HG03521 (cell line): ENCODE data around the gene SH2D1B.
"Not testable (repeated sequence)": the region's sequence is repeated elsewhere in the genome, so short reads cannot be mapped to it uniquely, and the experiment has no call there.

Experiments
- ATAC-seq: cut with Tn5 transposase; IDR thresholded peaks from one replicate; pipeline ENCODE4 v1.9.1; 2021; ENCODE audit warnings: mild to moderate bottlenecking, moderate library complexity; ENCODE audit not compliant: unreplicated experiment

SH2D1B gene

GRCh38 chr1:162365284-162366020 is 46.5 kb downstream of the SH2D1B start:
- ATAC-seq: no peak

DNA sequence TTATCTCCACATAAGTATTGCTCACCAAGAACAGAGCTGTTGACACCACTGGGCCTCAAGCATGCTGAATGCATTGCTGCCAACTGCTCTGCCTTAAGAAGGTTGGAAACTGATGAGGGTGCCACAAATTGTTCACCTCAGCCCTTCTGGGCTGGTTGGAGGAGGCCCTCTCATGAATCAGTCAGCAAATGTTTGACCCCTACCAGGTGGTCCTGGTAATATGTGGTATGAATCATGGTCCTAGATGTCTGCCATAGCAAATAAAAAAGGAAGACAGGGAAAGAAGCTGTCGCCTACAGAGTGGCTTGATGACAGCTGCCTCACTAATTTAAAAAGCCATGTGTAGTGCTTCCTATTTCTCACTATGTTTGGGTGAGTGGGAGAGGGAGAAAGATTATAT is 47.4 kb downstream of the SH2D1B start:
- ATAC-seq: no peak

- no peak for ATAC-seq
Observed at GRCh38 chr1:162363823-162364222, 48.1 kb downstream of the SH2D1B start.

DNA sequence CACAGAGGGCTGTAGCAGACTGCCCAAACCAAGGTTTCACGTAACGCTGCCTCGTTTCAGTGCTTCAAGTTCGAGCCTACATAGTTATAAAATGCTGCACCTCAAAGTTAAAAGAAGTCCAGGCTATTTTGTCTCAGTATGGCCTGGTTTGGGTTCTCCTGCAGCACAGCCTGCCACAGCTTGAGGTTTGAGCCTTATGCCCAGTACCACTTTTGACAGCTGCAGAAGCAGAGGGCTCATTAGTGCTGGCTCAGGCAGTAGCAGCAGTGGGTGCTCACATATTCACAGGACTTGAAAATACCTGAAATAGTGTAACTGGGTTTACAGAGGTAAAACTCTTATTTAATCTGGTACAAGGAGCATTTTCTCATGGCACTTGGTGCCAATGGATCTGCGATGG is 50.6 kb downstream of the SH2D1B start:
- no peak for ATAC-seq

GRCh38 chr1:162360874-162361260 is 51.1 kb downstream of the SH2D1B start:
- ATAC-seq: no peak

GRCh38 chr1:162360237-162360873 is 51.6 kb downstream of the SH2D1B start:
- ATAC-seq: no peak

GRCh38 chr1:162359523-162360236 is 52.3 kb downstream of the SH2D1B start:
- no peak for ATAC-seq

DNA sequence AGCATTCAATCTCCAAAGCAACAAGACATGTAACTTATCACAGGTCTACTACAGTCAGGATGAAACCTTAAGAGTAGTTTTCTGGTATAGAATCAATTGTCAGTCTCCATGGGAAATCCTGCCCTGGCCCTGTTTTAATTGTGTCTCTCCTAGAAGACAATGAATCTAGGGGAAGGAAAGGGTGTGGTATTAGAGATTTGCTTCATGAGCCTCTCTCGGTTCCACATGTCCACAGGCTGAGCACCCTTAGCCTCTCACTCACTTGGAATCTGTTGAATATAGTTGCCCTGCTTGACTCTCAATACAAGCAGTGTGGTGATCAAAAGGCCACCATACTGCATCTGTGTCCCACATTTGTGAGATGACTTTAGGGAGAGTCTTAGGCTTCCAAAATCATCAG is 53.0 kb downstream of the SH2D1B start:
- ATAC-seq: no peak

DNA sequence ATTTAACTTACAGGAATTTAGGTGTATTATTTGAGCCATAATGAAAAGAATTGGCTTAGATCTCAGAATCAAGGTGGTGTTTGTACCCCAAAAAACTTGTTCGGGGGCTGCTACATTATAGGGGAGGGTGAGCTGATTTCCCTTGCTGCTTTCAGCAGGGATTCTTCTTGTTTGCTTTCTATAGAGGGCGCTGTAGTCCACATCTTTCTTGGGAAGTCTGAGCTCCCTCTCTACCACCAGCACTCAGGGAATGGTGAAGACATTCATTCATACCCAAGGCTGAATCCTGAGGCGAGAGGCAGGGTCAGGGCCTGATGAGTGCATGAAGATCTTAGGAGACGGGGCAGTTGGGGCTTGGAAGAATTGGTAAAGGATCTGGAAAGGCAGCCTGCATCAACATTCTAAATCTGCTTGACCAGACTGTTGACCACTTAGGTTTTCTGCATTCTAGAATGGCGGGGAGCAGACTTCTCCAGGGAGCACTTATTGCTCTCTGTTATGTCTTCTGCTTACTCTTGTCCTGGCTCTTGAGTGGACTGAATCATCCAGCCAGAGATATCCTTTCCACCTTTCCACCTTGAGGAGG is 54.2 kb downstream of the SH2D1B start:
- ATAC-seq: no peak

- no peak for ATAC-seq
Observed at GRCh38 chr1:162353702-162354101, 58.2 kb downstream of the SH2D1B start.

GRCh38 chr1:162353078-162353477 is 58.9 kb downstream of the SH2D1B start:
- ATAC-seq: no peak

- not testable (repeated sequence) for ATAC-seq
Observed at GRCh38 chr1:162351874-162352273, 60.1 kb downstream of the SH2D1B start.

- ATAC-seq: no peak
Observed at GRCh38 chr1:162351246-162351842, 60.6 kb downstream of the SH2D1B start.

GRCh38 chr1:162349635-162350330 is 62.2 kb downstream of the SH2D1B start:
- ATAC-seq: no peak

- ATAC-seq: no peak
Observed at GRCh38 chr1:162347281-162347680, 64.7 kb downstream of the SH2D1B start.
